ENCODE results near the gene ZBTB39. TPM values are rescaled to one million over a fixed set of nuclear protein-coding genes. Genes with fewer than 3 reads are reported as not detected.
"Not testable (repeated sequence)": the region's sequence is repeated elsewhere in the genome, so short reads cannot be mapped to it uniquely, and the experiment has no call there.

ZBTB39 gene
- polyA plus RNA-seq, 3 donors: 1.2 to 2.2 (median 1.7) TPM

DNA sequence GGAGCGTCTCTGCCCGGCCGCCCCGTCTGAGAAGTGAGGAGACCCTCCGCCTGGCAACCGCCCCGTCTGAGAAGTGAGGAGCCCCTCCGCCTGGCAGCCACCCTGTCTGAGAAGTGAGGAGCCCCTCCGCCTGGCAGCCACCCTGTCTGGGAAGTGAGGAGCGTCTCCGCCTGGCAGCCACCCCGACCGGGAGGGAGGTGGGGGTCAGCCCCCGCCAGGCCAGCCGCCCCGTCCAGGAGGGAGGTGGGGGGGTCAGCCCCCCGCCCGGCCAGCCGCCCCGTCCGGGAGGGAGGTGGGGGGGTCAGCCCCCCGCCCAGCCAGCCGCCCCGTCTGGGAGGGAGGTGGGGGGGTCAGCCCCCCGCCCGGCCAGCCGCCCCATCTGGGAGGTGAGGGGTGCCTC lies 42.8 kb downstream of the ZBTB39 start:
- 96 to 100% methylated on average over 8 to 19 of the region's 27 CpGs; no CpG with 5 or more reads in 1 of the 3 donors for WGBS, 3 donors
- H3K27ac ChIP-seq (ENCODE audit: low read depth, low read length): not testable (repeated sequence)

DNA sequence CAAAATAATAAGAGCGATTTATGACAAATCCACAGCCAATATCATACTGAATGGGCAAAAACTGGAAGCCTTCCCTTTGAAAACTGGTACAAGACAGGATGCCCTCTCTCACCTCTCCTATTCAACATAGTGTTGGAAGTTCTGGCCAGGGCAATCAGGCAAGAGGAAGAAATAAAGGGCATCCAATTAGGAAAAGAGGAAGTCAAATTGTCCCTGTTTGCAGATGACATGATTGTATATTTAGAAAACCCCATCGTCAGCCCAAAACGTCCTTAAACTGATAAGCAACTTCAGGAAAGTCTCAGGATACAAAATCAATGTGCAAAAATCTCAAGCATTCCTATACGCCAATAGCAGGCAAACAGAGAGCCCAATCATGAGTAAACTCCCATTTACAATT lies 44.1 kb downstream of the ZBTB39 start:
- H3K27ac ChIP-seq (ENCODE audit: low read depth, low read length): not testable (repeated sequence)
- WGBS, 3 donors: 48 to 52% (median 51%) methylated on average over 4 of the region's 4 CpGs

DNA sequence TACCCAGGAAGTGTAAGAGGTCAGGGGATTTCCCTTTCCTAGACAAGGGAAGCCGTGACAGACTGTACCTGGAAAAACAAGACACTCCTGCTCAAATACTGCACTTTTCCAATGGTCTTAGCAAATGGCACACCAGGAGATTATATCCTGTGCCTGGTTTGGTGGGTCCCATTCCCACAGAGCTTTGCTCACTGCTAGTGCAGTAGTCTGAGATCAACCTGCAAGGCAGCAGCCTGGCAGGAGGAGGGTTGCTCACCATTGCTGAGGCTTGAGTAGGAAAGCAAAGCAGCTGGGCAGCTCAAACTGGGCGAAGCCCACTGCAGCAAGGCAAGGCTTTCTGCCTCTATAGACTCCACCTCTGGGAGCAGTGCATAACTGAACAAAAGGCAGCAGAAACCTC lies 47.9 kb downstream of the ZBTB39 start:
- no peak overlapping the region for H3K27ac ChIP-seq (ENCODE audit: low read depth, low read length)
- WGBS, 3 donors: 76 to 85% (median 78%) methylated on average over 2 of the region's 2 CpGs

- 87 to 95% (median 92%) methylated on average over 10 of the region's 10 CpGs for WGBS, 3 donors
- no peak within 1 kb of the TSS for H3K27ac ChIP-seq (ENCODE audit: low read depth, low read length)
Measured at GRCh38 chr12:56957229-56958052, 48.9 kb downstream of the ZBTB39 start, which contains the start of gene RDH16. Gene RDH16 (minus strand): TSS chr12:56957608. CDS start chr12:56957462, 146 bp downstream.

GRCh38 chr12:56955631-56956256 lies 50.6 kb downstream of the ZBTB39 start:
- 55 to 62% (median 60%) methylated on average over 2 of the region's 2 CpGs for WGBS, 3 donors
- H3K27ac ChIP-seq (ENCODE audit: low read depth, low read length): no peak overlapping the region

DNA sequence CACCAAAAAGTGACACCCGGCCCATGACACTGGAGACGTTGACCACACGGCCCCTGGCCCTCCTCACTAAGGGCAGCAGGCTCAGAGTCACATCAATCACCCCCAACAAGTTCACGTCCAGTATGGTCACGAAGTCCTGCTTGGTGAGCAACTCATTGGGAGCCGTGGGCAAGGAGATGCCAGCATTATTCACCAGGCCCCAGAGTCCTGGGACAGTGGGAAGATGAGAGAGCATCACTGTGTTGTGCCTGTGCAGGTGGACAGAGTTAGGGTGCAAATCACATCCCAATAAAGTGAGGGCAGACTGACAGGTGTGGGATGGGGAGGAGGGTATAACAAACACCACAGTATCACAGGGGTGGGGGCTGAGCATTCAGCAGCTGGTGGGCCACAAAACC lies 51.4 kb downstream of the ZBTB39 start:
- WGBS, 3 donors: 70 to 88% (median 85%) methylated on average over 6 of the region's 6 CpGs
- no peak overlapping the region for H3K27ac ChIP-seq (ENCODE audit: low read depth, low read length)

DNA sequence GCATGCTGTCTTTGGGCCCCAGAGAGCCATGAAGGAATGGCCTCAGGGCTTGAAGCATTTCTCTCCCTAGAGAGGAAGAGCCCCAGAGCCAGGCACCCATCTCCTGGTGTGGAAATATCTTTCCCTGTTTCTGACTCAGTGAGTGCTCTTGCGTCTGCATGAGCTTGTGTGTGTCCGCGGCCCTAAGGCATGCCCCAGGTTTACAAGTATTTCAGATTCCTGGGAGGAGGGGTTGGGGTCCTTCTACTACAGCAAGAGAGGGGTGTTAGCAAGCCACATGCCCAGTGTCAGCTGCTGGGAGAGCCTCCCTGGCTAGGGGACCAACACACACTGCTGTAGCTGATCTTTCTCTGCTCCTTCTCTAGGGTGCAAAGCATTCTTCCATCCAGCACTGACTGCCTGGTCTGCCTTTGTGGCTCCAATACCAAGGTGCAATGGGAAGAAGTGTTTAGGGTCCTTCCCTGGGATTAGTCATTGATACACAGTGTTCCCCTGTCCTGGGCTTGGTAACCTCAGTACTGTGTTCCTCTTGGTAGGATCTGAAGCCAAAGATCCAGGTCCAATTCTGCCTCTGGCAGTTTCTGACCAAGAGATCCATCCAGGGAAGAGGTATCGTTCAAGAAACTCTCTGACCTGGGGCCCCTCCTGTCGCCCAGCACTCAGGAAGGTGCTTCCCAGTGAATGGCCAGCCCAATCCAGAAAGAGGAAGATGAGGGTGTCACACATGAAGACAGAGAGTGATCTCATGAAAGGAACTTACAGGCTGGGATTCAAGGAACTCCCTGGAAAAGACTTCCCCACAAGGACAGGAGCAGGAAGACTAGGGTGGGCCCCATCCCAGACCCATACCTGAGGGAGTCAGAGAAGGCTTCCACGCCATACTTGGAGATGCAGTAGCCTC lies 52.0 kb downstream of the ZBTB39 start:
- H3K27ac ChIP-seq (ENCODE audit: low read depth, low read length): no peak overlapping the region
- WGBS, 3 donors: 91 to 95% (median 92%) methylated on average over 6 of the region's 6 CpGs

GRCh38 chr12:56953314-56953713 lies 53.0 kb downstream of the ZBTB39 start:
- 35 to 39% (median 38%) methylated on average over 1 of the region's 1 CpG for WGBS, 3 donors

GRCh38 chr12:56951582-56952339 lies 54.6 kb downstream of the ZBTB39 start:
- WGBS, 3 donors: 84 to 91% (median 90%) methylated on average over 11 of the region's 11 CpGs
- H3K27ac ChIP-seq (ENCODE audit: low read depth, low read length): no peak overlapping the region

More at GRCh38 chr12:56953314-56953713, 53.0 kb downstream of the ZBTB39 start:
- H3K27ac ChIP-seq (ENCODE audit: low read depth, low read length): no peak overlapping the region

GRCh38 chr12:56948881-56949280 lies 57.5 kb downstream of the ZBTB39 start:
- H3K27ac ChIP-seq (ENCODE audit: low read depth, low read length): no peak overlapping the region
- WGBS, 3 donors: 95 to 100% (median 95%) methylated on average over 2 of the region's 2 CpGs

Other genes with a start within 250 kb of the ZBTB39 start
- 1 to 10 TPM in 2 of 3 donors, under 1 TPM in 1; 0.13 to 1.8 (median 1.3) TPM for gene HSD17B6, start 243.2 kb downstream of the ZBTB39 start, polyA plus RNA-seq
- not detected for gene SDR9C7, start 72.1 kb downstream of the ZBTB39 start, polyA plus RNA-seq
- gene RDH16, start 48.9 kb downstream of the ZBTB39 start, polyA plus RNA-seq: under 1 TPM in 2 of 3 donors, not detected in 1; 0.12 to 0.21 TPM
- not detected for gene TAC3, start 10.0 kb upstream of the ZBTB39 start, polyA plus RNA-seq
- gene MYO1A, start 43.6 kb upstream of the ZBTB39 start, polyA plus RNA-seq: 1 to 10 TPM in 1 of 3 donors, under 1 TPM in 2; 0.08 to 1.5 (median 0.11) TPM
- 1 to 10 TPM; 1.7 to 2.3 (median 1.8) TPM for gene NEMP1, start 72.2 kb upstream of the ZBTB39 start, polyA plus RNA-seq
- 10 to 100 TPM in 2 of 3 donors, 1 to 10 TPM in 1; 3.9 to 26.9 (median 17.1) TPM for gene NAB2, start 82.6 kb upstream of the ZBTB39 start, polyA plus RNA-seq
- 100 to 1,000 TPM in 2 of 3 donors, 10 to 100 TPM in 1; 57.2 to 170 (median 120) TPM for gene STAT6, start 104.8 kb upstream of the ZBTB39 start, polyA plus RNA-seq
- gene LRP1, start 121.9 kb upstream of the ZBTB39 start, polyA plus RNA-seq: 100 to 1,000 TPM in 2 of 3 donors, 10 to 100 TPM in 1; 28.1 to 414 (median 116) TPM
- not detected for gene LRP1-AS, start 141.1 kb upstream of the ZBTB39 start, polyA plus RNA-seq
- 1 to 10 TPM; 2.0 to 4.5 (median 3.4) TPM for gene NXPH4, start 210.2 kb upstream of the ZBTB39 start, polyA plus RNA-seq
- gene SHMT2, start 223.2 kb upstream of the ZBTB39 start, polyA plus RNA-seq: 10 to 100 TPM; 39.3 to 71.7 (median 60.8) TPM
- gene STAC3, start 244.6 kb upstream of the ZBTB39 start, polyA plus RNA-seq: 1 to 10 TPM in 2 of 3 donors, under 1 TPM in 1; 0.72 to 4.5 (median 1.8) TPM